T-cell (primary cell): Measurements from ENCODE around the gene SYCP1. TPM values are rescaled to one million over a fixed set of nuclear protein-coding genes. Genes with fewer than 3 reads are reported as not detected.
"Not testable (repeated sequence)": the region's sequence is repeated elsewhere in the genome, so short reads cannot be mapped to it uniquely, and the experiment has no call there.

ENCODE experiments used
- ATAC-seq, 4 experiments: fragments of 200-7000 bp in 3 of 4; fragments of 150-1000 bp in 1 of 4; cut with Tn5 transposase; replicated peaks in 1 of 4; 1 replicate in 3 of 4; 2 replicates in 1 of 4; pipeline ENCODE4 v1.10.0; 2021; ENCODE audit warnings: moderate library complexity in 3 of 4, mild to moderate bottlenecking in 2 of 4, moderate number of reproducible peaks in 1 of 4
- CTCF ChIA-PET, 2 donors: fragments of 300-600 bp; sonication (Branson Sonifier 250); formaldehyde crosslinking; loops; one replicate each; lab custom pipeline; 2022; ENCODE audit warnings: antibody characterized with exemption in 2 of 2; lab: Charles Lee
- POLR2A ChIA-PET, 2 donors: fragments of 300-600 bp; sonication (Branson Sonifier 250); formaldehyde crosslinking; loops; one replicate each; lab custom pipeline; 2022; ENCODE audit warnings: antibody characterized with exemption in 2 of 2; lab: Charles Lee
- DNase-seq, 35 experiments: peaks; one replicate each; pipeline versions ENCODE4 v3.0.0 to v3.0.0-alpha.2; 2013 to 2023
- H3K27ac ChIP-seq: one replicate; pipeline ENCODE4 v1.5.1; 2013; ENCODE audit warnings: low read length
- H3K27me3 ChIP-seq, 2 experiments: replicated peaks in 1 of 2; 1 replicate in 1 of 2; 2 replicates in 1 of 2; pipeline versions ENCODE4 v1.6.1 to v1.7.0; 2013; ENCODE audit warnings: low read length in 1 of 2, mixed read lengths in 1 of 2; ENCODE audit not compliant: control insufficient read depth in 2 of 2, insufficient read depth in 2 of 2; ENCODE audit errors: extremely low read depth in 1 of 2
- H3K36me3 ChIP-seq, 2 donors: 1 replicate in 1 of 2; 2 replicates in 1 of 2; pipeline versions ENCODE4 v1.6.1 to v1.7.0; 2013; ENCODE audit warnings: low read length in 1 of 2; ENCODE audit not compliant: control insufficient read depth in 2 of 2, insufficient read depth in 1 of 2; ENCODE audit errors: extremely low read depth in 1 of 2
- H3K4me1 ChIP-seq, 2 experiments: 1 replicate in 1 of 2; 2 replicates in 1 of 2; pipeline versions ENCODE4 v1.6.1 to v1.7.0; 2013; ENCODE audit warnings: low read length in 2 of 2, mixed read lengths in 1 of 2; ENCODE audit not compliant: insufficient read depth in 2 of 2, control insufficient read depth in 1 of 2; ENCODE audit errors: extremely low read depth in 1 of 2
- H3K4me3 ChIP-seq, 2 donors: 1 replicate in 1 of 2; 2 replicates in 1 of 2; pipeline versions ENCODE4 v1.5.1 to v1.7.0; 2013; ENCODE audit warnings: mild to moderate bottlenecking in 2 of 2, low read length in 1 of 2, moderate library complexity in 1 of 2; ENCODE audit not compliant: control insufficient read depth in 1 of 2; ENCODE audit errors: extremely low read depth in 1 of 2
- H3K9me3 ChIP-seq: 2 replicates; pipeline ENCODE4 v1.7.0; 2013
- H3K27ac Mint-ChIP-seq, 2 donors: one replicate each; pipeline ENCODE4 v1.8.0; 2020 to 2021; ENCODE audit warnings: mild to moderate bottlenecking in 2 of 2, mixed read lengths in 2 of 2
- H3K27me3 Mint-ChIP-seq, 2 donors: one replicate each; pipeline ENCODE4 v1.8.0; 2021 to 2022; ENCODE audit warnings: mixed read lengths in 2 of 2
- H3K36me3 Mint-ChIP-seq: one replicate; pipeline ENCODE4 v1.8.0; 2021; ENCODE audit warnings: mixed read lengths
- H3K4me1 Mint-ChIP-seq, 3 donors: one replicate each; pipeline ENCODE4 v1.8.0; 2020 to 2022; ENCODE audit warnings: mixed read lengths in 3 of 3, mild to moderate bottlenecking in 1 of 3
- H3K4me3 Mint-ChIP-seq, 3 donors: one replicate each; pipeline ENCODE4 v1.8.0; 2020 to 2022; ENCODE audit warnings: mild to moderate bottlenecking in 3 of 3, mixed read lengths in 3 of 3, moderate library complexity in 3 of 3
- H3K9me3 Mint-ChIP-seq, 3 donors: one replicate each; pipeline ENCODE4 v1.8.0; 2020 to 2022; ENCODE audit warnings: mixed read lengths in 3 of 3
- WGBS: methylation state at CpG from one replicate; pipeline ENCODE4 v1.1.5; 2013; ENCODE audit warnings: missing lambda C conversion rate; ENCODE audit not compliant: insufficient coverage; 5-methylcytosine and 5-hydroxymethylcytosine counted together
- total RNA-seq, 35 experiments: library from RNA in 6 of 35; stranded (reverse) in 6 of 35; fragments of 120-200 nt in 1 of 35; gene quantifications; one replicate each; pipeline versions ENCODE4 v1.2.1 to v1.2.4 and lab custom pipeline; 2013 to 2026

The SYCP1 gene
- total RNA-seq, 5 donors from 2014 or later (not counting 1 experiment from before 2014, with no cell fraction given): not detected

GRCh38 chr1:114892194-114892918 lies 37.7 kb downstream of the SYCP1 start:
- Mint-ChIP-seq H3K27me3 (peaks cover 16 to 53% of the 10 kb centered on the region in 2 donors), H3K4me1 (no peaks in the 10 kb centered on the region)
- ATAC-seq: no peak

GRCh38 chr1:114896795-114897194 lies 42.1 kb downstream of the SYCP1 start:
- peaks cover 17 to 45% of the 10 kb centered on the region in 2 donors for H3K27me3 Mint-ChIP-seq
- H3K27ac Mint-ChIP-seq: no peak overlapping the region
- Histone ChIP-seq H3K27ac (no peak overlapping the region), H3K36me3 (no peaks in the 10 kb centered on the region), H3K4me1 (no peaks in the 10 kb centered on the region), H3K27me3 (peaks cover 0 to 11% of the 10 kb centered on the region in 2 experiments), H3K9me3 (no peaks in the 10 kb centered on the region), H3K4me3 (no peak overlapping the region)
- ATAC-seq (no peak), DNase-seq (no peak)
- no CpG with 5 or more reads among the region's 3 CpGs for WGBS
- ChIA-PET POLR2A (no interaction called here), CTCF (no interaction called here)
- no peak overlapping the region for H3K4me3 Mint-ChIP-seq
- H3K9me3 Mint-ChIP-seq: no peaks in the 10 kb centered on the region
- H3K36me3 Mint-ChIP-seq: no peaks in the 10 kb centered on the region
- H3K4me1 Mint-ChIP-seq: no peaks in the 10 kb centered on the region

More at GRCh38 chr1:114892194-114892918, 37.7 kb downstream of the SYCP1 start:
- no peak for DNase-seq
- no peaks in the 10 kb centered on the region for H3K4me1 ChIP-seq
- WGBS: 87% methylated on average over 10 of the region's 11 CpGs
- ChIA-PET POLR2A (no interaction called here), CTCF (no interaction called here)
- Mint-ChIP-seq H3K36me3 (no peaks in the 10 kb centered on the region), H3K4me3 (no peak overlapping the region), H3K27ac (no peak overlapping the region), H3K9me3 (no peaks in the 10 kb centered on the region)
- H3K27me3 ChIP-seq: peaks cover 0 to 11% of the 10 kb centered on the region in 2 experiments
- no peak overlapping the region for H3K4me3 ChIP-seq
- no peak overlapping the region for H3K27ac ChIP-seq
- no peaks in the 10 kb centered on the region for H3K9me3 ChIP-seq
- H3K36me3 ChIP-seq: no peaks in the 10 kb centered on the region

- H3K27ac Mint-ChIP-seq: no peak overlapping the region
- peaks cover 0 to 2% of the 10 kb centered on the region in 2 experiments for H3K27me3 ChIP-seq
- no peak overlapping the region for H3K27ac ChIP-seq
- H3K9me3 Mint-ChIP-seq: peaks cover 0 to 8% (median 0%) of the 10 kb centered on the region in 3 donors
- POLR2A ChIA-PET: interaction anchor here in 1 of 2 donors (0.5 kb wide), 1 partner anchor 275 kb away, joined by 3 read pairs; no protein-coding TSS in a partner anchor
- peaks cover 9% of the 10 kb centered on the region in 2 donors for H3K27me3 Mint-ChIP-seq
- H3K36me3 Mint-ChIP-seq: no peaks in the 10 kb centered on the region
- ATAC-seq (no peak), DNase-seq (no peak)
- H3K36me3 ChIP-seq: no peaks in the 10 kb centered on the region
- H3K9me3 ChIP-seq: no peaks in the 10 kb centered on the region
- no peaks in the 10 kb centered on the region for H3K4me1 Mint-ChIP-seq
- H3K4me1 ChIP-seq: no peaks in the 10 kb centered on the region
- H3K4me3 Mint-ChIP-seq: no peak overlapping the region
- CTCF ChIA-PET: no interaction called here
- 66% methylated on average over 8 of the region's 9 CpGs for WGBS
- no peak overlapping the region for H3K4me3 ChIP-seq
These were observed 47.2 kb downstream of the SYCP1 start for GRCh38 chr1:114901814-114902213.

- Mint-ChIP-seq H3K36me3 (no peaks in the 10 kb centered on the region), H3K4me1 (no peaks in the 10 kb centered on the region), H3K27me3 (peaks cover 7 to 9% of the 10 kb centered on the region in 2 donors), H3K4me3 (no peak overlapping the region), H3K9me3 (peaks cover 0 to 8% (median 0%) of the 10 kb centered on the region in 3 donors), H3K27ac (no peak overlapping the region)
- ChIA-PET CTCF (no interaction called here), POLR2A (interaction anchor here in 1 of 2 donors (0.5 kb wide), 1 partner anchor 274 kb away, joined by 3 read pairs; no protein-coding TSS in a partner anchor)
- H3K27me3 ChIP-seq: peaks cover 0 to 2% of the 10 kb centered on the region in 2 experiments
- H3K9me3 ChIP-seq: no peaks in the 10 kb centered on the region
- H3K36me3 ChIP-seq: no peaks in the 10 kb centered on the region
- no peaks in the 10 kb centered on the region for H3K4me1 ChIP-seq
- no peak overlapping the region for H3K27ac ChIP-seq
- no peak for ATAC-seq
- DNase-seq: no peak
- 73% methylated on average over 3 of the region's 7 CpGs for WGBS
- H3K4me3 ChIP-seq: no peak overlapping the region
These were observed 47.7 kb downstream of the SYCP1 start for GRCh38 chr1:114902343-114902742.

- no peak for DNase-seq
- no peak overlapping the region for H3K4me3 Mint-ChIP-seq
- no peaks in the 10 kb centered on the region for H3K4me1 Mint-ChIP-seq
- H3K27me3 Mint-ChIP-seq: peaks cover 6 to 7% of the 10 kb centered on the region in 2 donors
- peaks cover 0 to 2% of the 10 kb centered on the region in 2 experiments for H3K27me3 ChIP-seq
- ChIA-PET CTCF (no interaction called here), POLR2A (interaction anchor here in 1 of 2 donors (0.7 kb wide), 1 partner anchor 10 kb away, joined by 3 read pairs; no protein-coding TSS in a partner anchor)
- H3K27ac ChIP-seq: no peak overlapping the region
- H3K9me3 Mint-ChIP-seq: peaks cover 0 to 8% (median 0%) of the 10 kb centered on the region in 3 donors
- H3K9me3 ChIP-seq: no peaks in the 10 kb centered on the region
- H3K4me1 ChIP-seq: no peaks in the 10 kb centered on the region
- no peaks in the 10 kb centered on the region for H3K36me3 Mint-ChIP-seq
- no peaks in the 10 kb centered on the region for H3K36me3 ChIP-seq
- H3K27ac Mint-ChIP-seq: no peak overlapping the region
- no peak for ATAC-seq
- H3K4me3 ChIP-seq: no peak overlapping the region
- WGBS: no CpG with 5 or more reads among the region's 1 CpG
These were observed 48.8 kb downstream of the SYCP1 start for GRCh38 chr1:114903480-114903879.

GRCh38 chr1:114915720-114916119 lies 61.1 kb downstream of the SYCP1 start:
- H3K4me3 Mint-ChIP-seq, H3K4me1 Mint-ChIP-seq, H3K27ac ChIP-seq, H3K4me3 ChIP-seq, H3K9me3 Mint-ChIP-seq, H3K36me3 Mint-ChIP-seq, DNase-seq, ATAC-seq, H3K4me1 ChIP-seq, H3K27ac Mint-ChIP-seq, H3K27me3 ChIP-seq, H3K36me3 ChIP-seq, CTCF ChIA-PET, H3K9me3 ChIP-seq: not testable (repeated sequence)
- POLR2A ChIA-PET: interaction anchor here in 1 of 2 donors (0.7 kb wide), 1 partner anchor 107 kb away, joined by 3 read pairs; no protein-coding TSS in a partner anchor
- WGBS: no CpG with 5 or more reads among the region's 4 CpGs
- peaks cover 34 to 36% of the 10 kb centered on the region in 2 donors for H3K27me3 Mint-ChIP-seq
